ENCODE data around the gene SPEM1. TPM values are rescaled to one million over a fixed set of nuclear protein-coding genes. Genes with fewer than 3 reads are reported as not detected.

The SPEM1 gene
- total RNA-seq, 4 donors from 2014 or later, result not detected

DNA sequence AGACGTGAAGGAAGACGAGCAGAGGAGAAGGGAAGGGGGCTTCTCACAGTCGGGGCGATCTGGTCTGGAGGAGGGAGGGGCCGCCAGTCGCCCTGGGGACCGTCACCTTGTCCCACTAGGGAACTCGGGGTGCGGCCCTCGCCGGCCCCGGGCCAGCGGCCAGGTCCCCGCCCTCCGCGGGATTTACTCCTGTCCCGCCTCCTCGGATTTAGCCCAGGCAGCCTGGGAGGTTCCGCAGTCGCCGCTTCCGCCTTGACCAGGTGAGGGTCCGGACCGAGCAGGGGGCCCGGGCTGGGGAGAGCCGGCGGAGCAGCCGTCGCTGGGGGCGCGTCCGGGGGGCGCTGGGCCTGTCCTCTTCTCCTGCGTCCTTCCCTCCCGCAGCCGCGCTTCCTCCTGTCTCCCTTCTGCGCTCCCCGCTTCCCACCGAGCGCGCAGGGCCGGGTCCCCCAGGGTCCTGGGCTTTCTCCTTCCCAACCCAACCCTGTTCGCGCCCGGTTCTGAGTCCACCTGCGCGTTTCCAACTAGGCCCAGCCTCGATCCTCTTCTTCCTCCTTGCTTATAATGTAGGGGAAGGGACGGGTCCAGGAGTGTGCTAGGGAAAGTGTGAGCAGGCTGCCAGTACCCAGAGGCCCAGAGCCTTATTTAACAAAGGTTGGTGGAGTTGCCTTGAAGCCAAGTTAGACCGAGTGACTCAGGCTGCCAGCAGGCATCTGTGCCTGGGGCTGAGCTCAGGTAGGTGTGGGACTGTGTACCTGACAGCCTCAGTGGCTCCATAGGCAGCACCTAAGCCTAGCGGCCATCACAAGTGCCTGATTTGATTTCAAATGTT lies 39.1 kb upstream of the SPEM1 start, which contains the start of gene TNK1:
Gene TNK1 (plus strand): TSS at position 235 of the 829 bp plus-strand sequence. CDS start 1,838 bp downstream, outside the sequence.
- Histone ChIP-seq H3K4me3 (peak within 1 kb of the TSS; percentile 13 to 43), H3K4me1 (peaks cover 0 to 11% of the 10 kb centered on the region in 2 donors), H3K27me3 (no peaks in the 10 kb centered on the region), H3K36me3 (no peaks in the 10 kb centered on the region), H3K9me3 (no peaks in the 10 kb centered on the region), H3K27ac (peak within 1 kb of the TSS in 1 of 2 donors; percentile 64)
- peak in 1 of 2 donors; percentile 48 for TF ChIP-seq POLR2A (IDR thresholded peaks at IDR 0.05)
- no peak for TF ChIP-seq CTCF (IDR thresholded peaks at IDR 0.05)
- intact Hi-C loops (cut with DNase I; ENCODE audit: low total_unique reads), result no loop called here
- peak; percentile 49 to 56 for DNase-seq

DNA sequence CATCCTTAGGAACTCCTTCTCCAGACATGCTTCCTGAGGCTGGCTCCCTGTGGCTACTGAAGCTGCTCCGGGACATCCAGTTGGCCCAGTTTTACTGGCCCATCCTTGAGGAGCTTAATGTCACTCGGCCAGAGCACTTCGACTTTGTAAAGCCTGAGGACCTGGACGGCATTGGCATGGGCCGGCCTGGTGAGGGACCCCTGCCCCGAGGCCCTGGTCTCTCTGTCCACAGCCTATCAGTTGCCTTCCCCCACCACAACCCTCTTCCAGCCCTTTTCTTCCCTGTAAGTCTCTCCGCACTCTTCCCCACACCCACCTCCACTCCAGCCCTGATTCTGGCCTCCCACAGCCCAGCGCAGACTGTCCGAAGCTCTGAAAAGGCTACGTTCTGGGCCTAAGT lies 37.2 kb upstream of the SPEM1 start:
- no peaks in the 10 kb centered on the region for H3K9me3 ChIP-seq
- intact Hi-C loops (cut with DNase I; ENCODE audit: low total_unique reads), result no loop called here
- no peak for DNase-seq
- H3K27me3 ChIP-seq, result no peaks in the 10 kb centered on the region
- no peak overlapping the region for H3K27ac ChIP-seq
- no peaks in the 10 kb centered on the region for H3K36me3 ChIP-seq
- H3K4me3 ChIP-seq, result no peak overlapping the region
- H3K4me1 ChIP-seq, result peaks cover 0 to 11% of the 10 kb centered on the region in 2 donors
- TF ChIP-seq CTCF (IDR thresholded peaks at IDR 0.05), result no peak
- TF ChIP-seq POLR2A (IDR thresholded peaks at IDR 0.05), result no peak

DNA sequence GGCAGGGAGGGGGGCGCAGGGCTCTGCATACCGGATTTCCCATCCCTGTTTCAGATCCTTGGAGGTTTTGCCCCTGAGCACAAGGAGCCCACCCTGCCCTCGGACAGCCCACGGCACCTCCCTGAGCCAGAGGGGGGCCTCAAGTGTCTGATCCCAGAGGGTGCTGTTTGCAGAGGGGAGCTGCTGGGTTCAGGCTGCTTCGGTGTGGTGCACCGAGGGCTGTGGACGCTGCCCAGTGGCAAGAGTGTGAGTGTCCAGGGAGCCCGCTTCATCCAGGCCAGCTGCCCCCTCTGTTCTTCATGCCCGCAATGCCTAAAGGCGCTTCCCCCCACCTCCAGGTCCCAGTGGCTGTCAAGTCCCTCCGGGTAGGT lies 36.8 kb upstream of the SPEM1 start:
- H3K27ac ChIP-seq, result no peak overlapping the region

DNA sequence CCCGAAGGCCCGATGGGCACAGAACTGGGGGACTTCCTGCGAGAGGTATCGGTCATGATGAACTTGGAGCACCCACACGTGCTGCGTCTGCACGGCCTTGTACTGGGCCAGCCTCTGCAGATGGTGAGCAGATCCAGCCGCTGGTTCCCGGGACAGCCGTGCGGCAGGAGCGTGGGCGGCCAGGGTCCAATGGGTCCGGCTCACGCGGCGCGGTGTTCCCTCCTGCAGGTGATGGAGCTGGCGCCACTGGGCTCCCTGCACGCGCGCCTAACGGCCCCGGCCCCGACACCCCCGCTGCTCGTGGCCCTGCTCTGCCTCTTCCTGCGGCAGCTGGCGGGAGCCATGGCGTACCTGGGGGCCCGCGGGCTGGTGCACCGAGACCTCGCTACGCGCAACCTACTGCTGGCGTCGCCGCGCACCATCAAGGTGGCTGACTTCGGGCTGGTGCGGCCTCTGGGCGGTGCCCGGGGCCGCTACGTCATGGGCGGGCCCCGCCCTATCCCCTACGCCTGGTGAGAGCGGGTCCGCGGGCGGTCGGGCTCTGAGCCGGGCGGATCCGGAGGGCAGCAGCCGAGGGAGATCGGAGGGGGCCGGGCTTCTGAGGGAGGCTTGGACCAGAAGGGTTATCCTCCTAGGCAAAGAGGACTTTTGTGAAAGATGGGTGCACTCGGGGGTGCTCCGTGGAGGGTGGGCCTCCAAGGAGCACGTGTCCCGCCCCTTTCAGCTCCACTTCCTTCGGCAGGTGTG lies 36.2 kb upstream of the SPEM1 start:
- Histone ChIP-seq H3K36me3 (no peaks in the 10 kb centered on the region), H3K27me3 (no peaks in the 10 kb centered on the region), H3K9me3 (no peaks in the 10 kb centered on the region), H3K4me3 (peak overlapping the region; percentile 17 to 32), H3K27ac (peak overlapping the region in 1 of 2 donors; percentile 49), H3K4me1 (peaks cover 0 to 11% of the 10 kb centered on the region in 2 donors)
- TF ChIP-seq CTCF (IDR thresholded peaks at IDR 0.05) (peak in 1 of 4 experiments; percentile 4), POLR2A (IDR thresholded peaks at IDR 0.05) (no peak)
- peak in 1 of 2 donors; percentile 46 for DNase-seq
- intact Hi-C loops (cut with DNase I; ENCODE audit: low total_unique reads), result no loop called here

More for the DNA sequence above, 36.8 kb upstream of the SPEM1 start:
- H3K4me1 ChIP-seq, result peaks cover 0 to 11% of the 10 kb centered on the region in 2 donors
- no peaks in the 10 kb centered on the region for H3K9me3 ChIP-seq
- H3K36me3 ChIP-seq, result no peaks in the 10 kb centered on the region
- intact Hi-C loops (cut with DNase I; ENCODE audit: low total_unique reads), result no loop called here
- H3K27me3 ChIP-seq, result no peaks in the 10 kb centered on the region
- TF ChIP-seq CTCF (IDR thresholded peaks at IDR 0.05), result no peak
- no peak for TF ChIP-seq POLR2A (IDR thresholded peaks at IDR 0.05)
- peak overlapping the region in 1 of 2 donors; percentile 32 for H3K4me3 ChIP-seq
- DNase-seq, result no peak
